ENCODE measurements around the gene MAP1S. TPM values are rescaled to one million over a fixed set of nuclear protein-coding genes. Genes with fewer than 3 reads are reported as not detected.

The MAP1S gene
- polyA plus RNA-seq, 1 donor from 2014 or later, result 5.8 TPM

DNA sequence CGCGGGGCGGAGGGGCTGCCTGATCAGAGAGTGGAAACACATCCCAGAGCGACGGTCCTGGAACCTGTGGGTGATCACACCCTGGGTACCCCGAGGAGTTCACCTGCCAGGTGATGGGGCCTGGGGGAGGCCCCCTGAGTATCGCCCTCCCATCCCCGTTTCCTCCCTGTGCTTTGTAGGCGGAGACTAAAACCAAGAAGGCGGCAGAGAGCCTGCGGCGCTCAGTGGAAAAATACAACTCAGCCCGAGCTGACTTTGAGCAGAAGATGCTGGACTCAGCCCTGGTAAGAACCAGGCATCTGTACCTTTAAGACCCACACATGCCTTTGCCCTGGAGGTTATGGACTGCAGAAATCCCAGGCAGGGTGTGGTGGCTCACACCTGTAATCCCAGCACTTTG, 51.3 kb downstream of the MAP1S start:
- Histone ChIP-seq H3K36me3 (ENCODE audit: insufficient read depth, low read length) (peaks cover 4% of the 10 kb centered on the region), H3F3A (ENCODE audit: insufficient read depth, low read length, poor library complexity, severe bottlenecking) (no peaks in the 10 kb centered on the region), H3K27me3 (ENCODE audit: insufficient read depth, low read depth, low read length) (no peaks in the 10 kb centered on the region), H2AFZ (ENCODE audit: low read depth, low read length) (no peak overlapping the region), H3K79me2 (replicated peaks; ENCODE audit: insufficient read depth, low read length) (no peaks in the 10 kb centered on the region), H3K9ac (ENCODE audit: low read length) (no peak overlapping the region), H3K4me2 (ENCODE audit: low read length) (no peak overlapping the region), H3K9me2 (ENCODE audit: insufficient read depth, low read length) (no peaks in the 10 kb centered on the region), H4K20me1 (ENCODE audit: insufficient read depth) (no peaks in the 10 kb centered on the region), H3K27ac (ENCODE audit: low read length) (no peak overlapping the region), H3K9me3 (ENCODE audit: low read length) (no peaks in the 10 kb centered on the region), H3K4me3 (ENCODE audit: low read length) (no peak overlapping the region)
- TF ChIP-seq RAD21 (conservative IDR thresholded peaks at IDR 0.05), result no peak
- no peak for TF ChIP-seq EP300 (conservative IDR thresholded peaks at IDR 0.05; ENCODE audit: poor library complexity, severe bottlenecking)
- TF ChIP-seq MXI1 (conservative IDR thresholded peaks at IDR 0.05; ENCODE audit: poor library complexity, severe bottlenecking), result no peak
- no peak for TF ChIP-seq TAF1 (IDR thresholded peaks at IDR 0.05; ENCODE audit: low read depth)
- TF ChIP-seq, protein P1, sequence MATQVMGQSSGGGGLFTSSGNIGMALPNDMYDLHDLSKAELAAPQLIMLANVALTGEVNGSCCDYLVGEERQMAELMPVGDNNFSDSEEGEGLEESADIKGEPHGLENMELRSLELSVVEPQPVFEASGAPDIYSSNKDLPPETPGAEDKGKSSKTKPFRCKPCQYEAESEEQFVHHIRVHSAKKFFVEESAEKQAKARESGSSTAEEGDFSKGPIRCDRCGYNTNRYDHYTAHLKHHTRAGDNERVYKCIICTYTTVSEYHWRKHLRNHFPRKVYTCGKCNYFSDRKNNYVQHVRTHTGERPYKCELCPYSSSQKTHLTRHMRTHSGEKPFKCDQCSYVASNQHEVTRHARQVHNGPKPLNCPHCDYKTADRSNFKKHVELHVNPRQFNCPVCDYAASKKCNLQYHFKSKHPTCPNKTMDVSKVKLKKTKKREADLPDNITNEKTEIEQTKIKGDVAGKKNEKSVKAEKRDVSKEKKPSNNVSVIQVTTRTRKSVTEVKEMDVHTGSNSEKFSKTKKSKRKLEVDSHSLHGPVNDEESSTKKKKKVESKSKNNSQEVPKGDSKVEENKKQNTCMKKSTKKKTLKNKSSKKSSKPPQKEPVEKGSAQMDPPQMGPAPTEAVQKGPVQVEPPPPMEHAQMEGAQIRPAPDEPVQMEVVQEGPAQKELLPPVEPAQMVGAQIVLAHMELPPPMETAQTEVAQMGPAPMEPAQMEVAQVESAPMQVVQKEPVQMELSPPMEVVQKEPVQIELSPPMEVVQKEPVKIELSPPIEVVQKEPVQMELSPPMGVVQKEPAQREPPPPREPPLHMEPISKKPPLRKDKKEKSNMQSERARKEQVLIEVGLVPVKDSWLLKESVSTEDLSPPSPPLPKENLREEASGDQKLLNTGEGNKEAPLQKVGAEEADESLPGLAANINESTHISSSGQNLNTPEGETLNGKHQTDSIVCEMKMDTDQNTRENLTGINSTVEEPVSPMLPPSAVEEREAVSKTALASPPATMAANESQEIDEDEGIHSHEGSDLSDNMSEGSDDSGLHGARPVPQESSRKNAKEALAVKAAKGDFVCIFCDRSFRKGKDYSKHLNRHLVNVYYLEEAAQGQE (IDR thresholded peaks at IDR 0.05; ENCODE audit: borderline replicate concordance), result no peak
- no peak for TF ChIP-seq POLR2AphosphoS5 (IDR thresholded peaks at IDR 0.05)
- TF ChIP-seq EZH2 (IDR thresholded peaks at IDR 0.05; ENCODE audit: borderline replicate concordance, insufficient read depth, low read length, poor library complexity, severe bottlenecking), result no peak
- TF ChIP-seq SMC3 (conservative IDR thresholded peaks at IDR 0.05; ENCODE audit: poor library complexity), result no peak
- TF ChIP-seq, protein P2, sequence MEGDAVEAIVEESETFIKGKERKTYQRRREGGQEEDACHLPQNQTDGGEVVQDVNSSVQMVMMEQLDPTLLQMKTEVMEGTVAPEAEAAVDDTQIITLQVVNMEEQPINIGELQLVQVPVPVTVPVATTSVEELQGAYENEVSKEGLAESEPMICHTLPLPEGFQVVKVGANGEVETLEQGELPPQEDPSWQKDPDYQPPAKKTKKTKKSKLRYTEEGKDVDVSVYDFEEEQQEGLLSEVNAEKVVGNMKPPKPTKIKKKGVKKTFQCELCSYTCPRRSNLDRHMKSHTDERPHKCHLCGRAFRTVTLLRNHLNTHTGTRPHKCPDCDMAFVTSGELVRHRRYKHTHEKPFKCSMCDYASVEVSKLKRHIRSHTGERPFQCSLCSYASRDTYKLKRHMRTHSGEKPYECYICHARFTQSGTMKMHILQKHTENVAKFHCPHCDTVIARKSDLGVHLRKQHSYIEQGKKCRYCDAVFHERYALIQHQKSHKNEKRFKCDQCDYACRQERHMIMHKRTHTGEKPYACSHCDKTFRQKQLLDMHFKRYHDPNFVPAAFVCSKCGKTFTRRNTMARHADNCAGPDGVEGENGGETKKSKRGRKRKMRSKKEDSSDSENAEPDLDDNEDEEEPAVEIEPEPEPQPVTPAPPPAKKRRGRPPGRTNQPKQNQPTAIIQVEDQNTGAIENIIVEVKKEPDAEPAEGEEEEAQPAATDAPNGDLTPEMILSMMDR (IDR thresholded peaks at IDR 0.05; ENCODE audit: poor library complexity, severe bottlenecking), result no peak

DNA sequence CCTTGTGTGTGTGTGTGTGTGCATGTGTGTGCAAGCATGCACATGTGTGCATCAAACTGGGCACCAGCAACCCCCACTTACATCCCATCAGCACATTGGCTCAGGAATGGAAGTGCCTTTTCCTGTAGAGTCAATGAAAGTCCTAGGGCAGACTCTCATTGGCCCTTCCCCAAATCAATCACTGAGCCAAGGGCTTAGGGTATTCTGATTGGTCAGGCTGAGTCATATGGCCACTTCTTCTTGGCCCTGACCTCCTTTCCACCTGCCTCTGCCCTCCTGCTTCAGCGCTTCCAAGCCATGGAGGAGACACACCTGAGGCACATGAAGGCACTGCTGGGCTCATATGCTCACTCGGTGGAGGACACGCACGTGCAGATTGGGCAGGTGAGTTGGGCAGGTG, 52.9 kb downstream of the MAP1S start:
- Histone ChIP-seq H4K20me1 (ENCODE audit: insufficient read depth) (no peaks in the 10 kb centered on the region), H3K36me3 (ENCODE audit: insufficient read depth, low read length) (peaks cover 4% of the 10 kb centered on the region), H3K79me2 (replicated peaks; ENCODE audit: insufficient read depth, low read length) (no peaks in the 10 kb centered on the region), H3K4me2 (ENCODE audit: low read length) (no peak overlapping the region), H3K27ac (ENCODE audit: low read length) (no peak overlapping the region), H3K4me3 (ENCODE audit: low read length) (no peak overlapping the region), H3K9me3 (ENCODE audit: low read length) (no peaks in the 10 kb centered on the region), H3K9me2 (ENCODE audit: insufficient read depth, low read length) (no peaks in the 10 kb centered on the region), H3K9ac (ENCODE audit: low read length) (no peak overlapping the region), H3F3A (ENCODE audit: insufficient read depth, low read length, poor library complexity, severe bottlenecking) (no peaks in the 10 kb centered on the region), H2AFZ (ENCODE audit: low read depth, low read length) (no peak overlapping the region), H3K27me3 (ENCODE audit: insufficient read depth, low read depth, low read length) (no peaks in the 10 kb centered on the region)
- no peak for TF ChIP-seq EP300 (conservative IDR thresholded peaks at IDR 0.05; ENCODE audit: poor library complexity, severe bottlenecking)
- no peak for TF ChIP-seq TAF1 (IDR thresholded peaks at IDR 0.05; ENCODE audit: low read depth)
- no peak for TF ChIP-seq SMC3 (conservative IDR thresholded peaks at IDR 0.05; ENCODE audit: poor library complexity)
- TF ChIP-seq EZH2 (IDR thresholded peaks at IDR 0.05; ENCODE audit: borderline replicate concordance, insufficient read depth, low read length, poor library complexity, severe bottlenecking), result no peak
- TF ChIP-seq, protein P1 (IDR thresholded peaks at IDR 0.05; ENCODE audit: borderline replicate concordance), result no peak
- no peak for TF ChIP-seq MXI1 (conservative IDR thresholded peaks at IDR 0.05; ENCODE audit: poor library complexity, severe bottlenecking)
- TF ChIP-seq, protein P2 (IDR thresholded peaks at IDR 0.05; ENCODE audit: poor library complexity, severe bottlenecking), result no peak
- no peak for TF ChIP-seq RAD21 (conservative IDR thresholded peaks at IDR 0.05)
- TF ChIP-seq POLR2AphosphoS5 (IDR thresholded peaks at IDR 0.05), result no peak
